ENCODE results near the gene ADH1B. TPM values are rescaled to one million over a fixed set of nuclear protein-coding genes. Genes with fewer than 3 reads are reported as not detected.

Gene ADH1B
- total RNA-seq, 1 donor from 2014 or later: 891 TPM

DNA sequence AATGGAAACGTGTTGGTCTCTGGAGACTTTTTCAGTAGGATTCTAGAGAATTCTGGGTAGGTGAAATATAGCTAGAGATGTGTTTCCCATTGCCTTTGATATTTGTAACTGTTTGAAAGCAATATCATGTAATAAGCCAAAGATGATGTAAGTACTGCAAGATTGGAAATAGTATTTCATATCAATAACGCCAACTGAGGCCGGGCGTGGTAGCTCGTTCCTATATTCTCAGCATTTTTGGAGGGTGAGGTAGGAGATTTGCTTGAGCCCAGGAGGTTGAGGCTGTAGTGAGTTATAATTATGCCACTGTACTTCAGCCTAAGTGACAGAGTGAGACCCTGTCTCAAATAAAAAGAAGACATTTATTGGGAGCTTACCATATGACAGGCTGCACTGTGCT is 39.9 kb downstream of the ADH1B start:
- DNase-seq (ENCODE audit: extremely low spot score in 2 of 2): no peak
- H3K27me3 ChIP-seq: no peaks in the 10 kb centered on the region
- no peak for TF ChIP-seq POLR2AphosphoS5 (IDR thresholded peaks at IDR 0.05; ENCODE audit: insufficient read depth in 1 of 2, low read depth in 1 of 2)
- TF ChIP-seq, protein P1, sequence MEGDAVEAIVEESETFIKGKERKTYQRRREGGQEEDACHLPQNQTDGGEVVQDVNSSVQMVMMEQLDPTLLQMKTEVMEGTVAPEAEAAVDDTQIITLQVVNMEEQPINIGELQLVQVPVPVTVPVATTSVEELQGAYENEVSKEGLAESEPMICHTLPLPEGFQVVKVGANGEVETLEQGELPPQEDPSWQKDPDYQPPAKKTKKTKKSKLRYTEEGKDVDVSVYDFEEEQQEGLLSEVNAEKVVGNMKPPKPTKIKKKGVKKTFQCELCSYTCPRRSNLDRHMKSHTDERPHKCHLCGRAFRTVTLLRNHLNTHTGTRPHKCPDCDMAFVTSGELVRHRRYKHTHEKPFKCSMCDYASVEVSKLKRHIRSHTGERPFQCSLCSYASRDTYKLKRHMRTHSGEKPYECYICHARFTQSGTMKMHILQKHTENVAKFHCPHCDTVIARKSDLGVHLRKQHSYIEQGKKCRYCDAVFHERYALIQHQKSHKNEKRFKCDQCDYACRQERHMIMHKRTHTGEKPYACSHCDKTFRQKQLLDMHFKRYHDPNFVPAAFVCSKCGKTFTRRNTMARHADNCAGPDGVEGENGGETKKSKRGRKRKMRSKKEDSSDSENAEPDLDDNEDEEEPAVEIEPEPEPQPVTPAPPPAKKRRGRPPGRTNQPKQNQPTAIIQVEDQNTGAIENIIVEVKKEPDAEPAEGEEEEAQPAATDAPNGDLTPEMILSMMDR (IDR thresholded peaks at IDR 0.05): no peak
- TF ChIP-seq POLR2A (IDR thresholded peaks at IDR 0.05): no peak
- H3K4me3 ChIP-seq: no peak overlapping the region
- no peaks in the 10 kb centered on the region for H3K36me3 ChIP-seq
- no peaks in the 10 kb centered on the region for H3K4me1 ChIP-seq
- no peaks in the 10 kb centered on the region for H3K9me3 ChIP-seq
- intact Hi-C loops (cut with DNase I): no loop called here
- no peak overlapping the region for H3K27ac ChIP-seq

DNA sequence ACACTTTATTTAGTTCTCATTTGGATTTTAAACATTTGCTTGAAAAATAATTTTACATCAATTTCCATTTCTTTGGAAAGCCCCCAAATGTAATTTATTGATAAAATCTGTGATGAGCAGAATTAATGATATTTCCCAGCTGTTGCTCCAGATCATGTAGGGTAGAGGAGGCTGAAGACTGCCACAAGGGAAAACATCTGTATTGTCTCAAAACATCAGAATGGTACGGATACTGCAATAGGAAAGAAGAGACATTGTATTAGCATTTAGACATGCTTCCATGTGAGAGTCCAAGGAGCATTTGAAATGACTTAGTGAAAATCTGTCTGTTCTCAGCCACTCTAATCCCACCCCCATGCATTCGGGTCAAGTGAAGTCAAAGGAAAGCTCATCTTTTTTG is 44.8 kb downstream of the ADH1B start:
- intact Hi-C loops (cut with DNase I): no loop called here

DNA sequence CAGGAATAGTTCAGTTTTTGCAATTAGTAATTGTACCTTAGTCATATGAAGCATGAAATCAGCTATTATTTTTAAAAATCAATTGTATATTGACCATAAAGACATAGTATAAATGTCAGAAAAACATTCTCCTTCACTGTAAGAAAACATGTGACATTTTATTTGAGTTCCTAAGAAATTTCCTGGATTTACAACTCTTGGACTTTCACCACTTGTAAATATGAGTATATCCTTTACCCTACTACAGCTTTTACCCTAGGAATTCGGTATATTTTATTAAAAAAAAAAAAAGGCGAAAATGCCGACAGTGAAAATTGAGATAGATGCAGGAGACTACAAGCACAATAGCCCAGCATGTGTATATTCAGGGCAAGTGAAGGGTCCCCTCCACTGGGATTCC is 45.3 kb downstream of the ADH1B start:
- Histone ChIP-seq H3K4me3 (no peak overlapping the region), H3K36me3 (no peaks in the 10 kb centered on the region), H3K9me3 (no peaks in the 10 kb centered on the region), H3K4me1 (no peaks in the 10 kb centered on the region), H3K27me3 (no peaks in the 10 kb centered on the region), H3K27ac (no peak overlapping the region)
- no peak for TF ChIP-seq POLR2AphosphoS5 (IDR thresholded peaks at IDR 0.05; ENCODE audit: insufficient read depth in 1 of 2, low read depth in 1 of 2)
- TF ChIP-seq, protein P1 (IDR thresholded peaks at IDR 0.05): no peak
- no peak for TF ChIP-seq POLR2A (IDR thresholded peaks at IDR 0.05)
- intact Hi-C loops (cut with DNase I): no loop called here
- no peak for DNase-seq (ENCODE audit: extremely low spot score in 2 of 2)

More for the DNA sequence above, 44.8 kb downstream of the ADH1B start:
- no peak overlapping the region for H3K27ac ChIP-seq
- TF ChIP-seq POLR2A (IDR thresholded peaks at IDR 0.05) (no peak), POLR2AphosphoS5 (IDR thresholded peaks at IDR 0.05; ENCODE audit: insufficient read depth in 1 of 2, low read depth in 1 of 2) (no peak)
- TF ChIP-seq, protein P1 (IDR thresholded peaks at IDR 0.05): no peak
- H3K4me3 ChIP-seq: no peak overlapping the region
- DNase-seq (ENCODE audit: extremely low spot score in 2 of 2): no peak
- H3K27me3 ChIP-seq: no peaks in the 10 kb centered on the region
- no peaks in the 10 kb centered on the region for H3K4me1 ChIP-seq
- H3K9me3 ChIP-seq: no peaks in the 10 kb centered on the region
- no peaks in the 10 kb centered on the region for H3K36me3 ChIP-seq

DNA sequence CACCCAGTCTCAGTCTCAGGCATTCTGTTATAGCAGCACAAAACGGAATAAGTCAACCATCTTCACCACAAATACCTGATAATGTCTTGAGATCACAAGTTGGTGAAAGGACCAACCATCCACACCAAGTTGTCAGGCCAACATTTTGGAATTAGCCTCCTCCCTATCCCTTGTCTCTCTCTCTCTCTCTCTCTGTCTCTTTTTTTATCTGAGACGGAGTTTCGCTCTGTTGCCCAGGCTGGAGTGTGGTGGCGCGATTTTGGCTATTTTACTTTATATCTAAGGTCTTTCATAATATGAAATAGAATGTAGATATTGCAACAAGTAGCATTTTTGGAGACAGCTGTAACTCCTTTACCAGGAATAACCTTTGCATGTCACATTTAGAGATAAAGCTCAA is 46.2 kb downstream of the ADH1B start:
- H3K9me3 ChIP-seq: no peaks in the 10 kb centered on the region
- H3K27me3 ChIP-seq: no peaks in the 10 kb centered on the region
- no peak overlapping the region for H3K4me3 ChIP-seq
- intact Hi-C loops (cut with DNase I): no loop called here
- TF ChIP-seq, protein P1 (IDR thresholded peaks at IDR 0.05): no peak
- TF ChIP-seq POLR2AphosphoS5 (IDR thresholded peaks at IDR 0.05; ENCODE audit: insufficient read depth in 1 of 2, low read depth in 1 of 2): no peak
- TF ChIP-seq POLR2A (IDR thresholded peaks at IDR 0.05): no peak
- H3K4me1 ChIP-seq: no peaks in the 10 kb centered on the region
- no peak for DNase-seq (ENCODE audit: extremely low spot score in 2 of 2)
- H3K36me3 ChIP-seq: no peaks in the 10 kb centered on the region
- H3K27ac ChIP-seq: no peak overlapping the region

DNA sequence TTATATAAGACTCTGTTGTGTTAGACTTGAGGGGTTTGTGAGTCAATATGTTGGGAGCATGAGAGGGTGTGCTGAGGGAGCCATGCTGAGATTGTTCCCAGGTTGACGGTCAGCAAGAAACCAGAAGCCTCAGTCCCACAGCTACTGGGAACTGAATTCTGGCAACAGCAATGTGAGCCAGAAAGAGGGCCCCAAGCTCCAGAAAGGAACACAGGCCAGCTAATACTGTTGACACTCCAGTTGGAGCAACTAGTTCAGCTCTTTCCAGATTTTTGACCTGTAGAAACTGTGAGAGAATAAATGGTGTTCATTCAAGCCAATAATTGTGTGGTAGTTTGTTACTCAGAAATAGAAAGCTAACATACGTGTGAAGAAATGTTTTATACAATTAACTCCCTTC is 47.5 kb downstream of the ADH1B start:
- DNase-seq (ENCODE audit: extremely low spot score in 2 of 2): no peak
- no peak overlapping the region for H3K4me3 ChIP-seq
- intact Hi-C loops (cut with DNase I): no loop called here
- H3K27me3 ChIP-seq: no peaks in the 10 kb centered on the region
- no peaks in the 10 kb centered on the region for H3K36me3 ChIP-seq
- H3K4me1 ChIP-seq: no peaks in the 10 kb centered on the region
- no peaks in the 10 kb centered on the region for H3K9me3 ChIP-seq
- no peak overlapping the region for H3K27ac ChIP-seq
- no peak for TF ChIP-seq POLR2AphosphoS5 (IDR thresholded peaks at IDR 0.05; ENCODE audit: insufficient read depth in 1 of 2, low read depth in 1 of 2)

DNA sequence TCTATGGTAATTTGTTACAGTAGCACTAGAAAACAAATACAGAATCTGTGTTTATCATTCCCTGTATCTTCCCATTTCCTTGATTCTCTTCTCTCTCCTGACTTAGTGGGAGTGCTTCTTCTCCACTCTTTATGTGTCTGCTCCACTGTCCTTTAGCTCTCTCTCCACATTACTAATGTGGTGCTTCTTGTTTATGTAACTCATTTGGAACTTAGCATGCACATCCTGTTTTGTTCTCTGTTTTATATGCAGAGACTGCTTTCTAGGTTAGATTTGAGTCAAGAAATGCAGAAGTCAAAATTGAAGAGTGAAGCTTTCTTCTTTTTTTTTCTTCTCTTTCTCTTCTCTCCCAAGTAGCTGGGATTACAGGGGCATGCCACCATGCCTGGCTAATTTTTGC is 56.3 kb downstream of the ADH1B start:
- DNase-seq (ENCODE audit: extremely low spot score in 2 of 2): no peak
- Histone ChIP-seq H3K27me3 (no peaks in the 10 kb centered on the region), H3K36me3 (no peaks in the 10 kb centered on the region), H3K9me3 (no peaks in the 10 kb centered on the region), H3K27ac (no peak overlapping the region), H3K4me1 (no peaks in the 10 kb centered on the region), H3K4me3 (no peak overlapping the region)
- TF ChIP-seq POLR2AphosphoS5 (IDR thresholded peaks at IDR 0.05; ENCODE audit: insufficient read depth in 1 of 2, low read depth in 1 of 2) (no peak), POLR2A (IDR thresholded peaks at IDR 0.05) (no peak)
- TF ChIP-seq, protein P1 (IDR thresholded peaks at IDR 0.05): no peak
- intact Hi-C loops (cut with DNase I): no loop called here
